Measurements from ENCODE around the gene LHX3.

Gene LHX3

DNA sequence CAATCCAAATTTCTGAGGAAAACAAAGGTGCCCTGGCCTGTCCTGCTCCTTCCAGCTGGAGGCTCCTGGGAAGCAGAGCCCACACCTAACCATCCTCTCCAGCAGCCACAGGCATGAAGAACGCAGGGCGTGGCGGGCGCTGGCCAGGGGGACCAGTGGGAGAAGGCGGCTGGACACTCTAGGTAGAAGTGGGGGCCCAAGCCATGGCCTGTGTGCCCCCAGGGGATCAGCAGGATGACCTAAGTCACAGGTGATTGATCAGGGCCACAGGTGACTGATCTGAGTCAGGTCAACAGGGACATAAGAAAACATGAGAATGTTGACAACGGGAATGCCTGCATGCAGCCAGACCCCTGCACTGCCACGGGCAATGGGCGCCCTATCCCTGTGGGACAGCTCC lies 37.3 kb upstream of the LHX3 start:
- TF ChIP-seq, protein P1, sequence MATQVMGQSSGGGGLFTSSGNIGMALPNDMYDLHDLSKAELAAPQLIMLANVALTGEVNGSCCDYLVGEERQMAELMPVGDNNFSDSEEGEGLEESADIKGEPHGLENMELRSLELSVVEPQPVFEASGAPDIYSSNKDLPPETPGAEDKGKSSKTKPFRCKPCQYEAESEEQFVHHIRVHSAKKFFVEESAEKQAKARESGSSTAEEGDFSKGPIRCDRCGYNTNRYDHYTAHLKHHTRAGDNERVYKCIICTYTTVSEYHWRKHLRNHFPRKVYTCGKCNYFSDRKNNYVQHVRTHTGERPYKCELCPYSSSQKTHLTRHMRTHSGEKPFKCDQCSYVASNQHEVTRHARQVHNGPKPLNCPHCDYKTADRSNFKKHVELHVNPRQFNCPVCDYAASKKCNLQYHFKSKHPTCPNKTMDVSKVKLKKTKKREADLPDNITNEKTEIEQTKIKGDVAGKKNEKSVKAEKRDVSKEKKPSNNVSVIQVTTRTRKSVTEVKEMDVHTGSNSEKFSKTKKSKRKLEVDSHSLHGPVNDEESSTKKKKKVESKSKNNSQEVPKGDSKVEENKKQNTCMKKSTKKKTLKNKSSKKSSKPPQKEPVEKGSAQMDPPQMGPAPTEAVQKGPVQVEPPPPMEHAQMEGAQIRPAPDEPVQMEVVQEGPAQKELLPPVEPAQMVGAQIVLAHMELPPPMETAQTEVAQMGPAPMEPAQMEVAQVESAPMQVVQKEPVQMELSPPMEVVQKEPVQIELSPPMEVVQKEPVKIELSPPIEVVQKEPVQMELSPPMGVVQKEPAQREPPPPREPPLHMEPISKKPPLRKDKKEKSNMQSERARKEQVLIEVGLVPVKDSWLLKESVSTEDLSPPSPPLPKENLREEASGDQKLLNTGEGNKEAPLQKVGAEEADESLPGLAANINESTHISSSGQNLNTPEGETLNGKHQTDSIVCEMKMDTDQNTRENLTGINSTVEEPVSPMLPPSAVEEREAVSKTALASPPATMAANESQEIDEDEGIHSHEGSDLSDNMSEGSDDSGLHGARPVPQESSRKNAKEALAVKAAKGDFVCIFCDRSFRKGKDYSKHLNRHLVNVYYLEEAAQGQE (IDR thresholded peaks at IDR 0.05; ENCODE audit: insufficient replicate concordance, low read depth): no peak
- TF ChIP-seq GABPA (IDR thresholded peaks at IDR 0.05; ENCODE audit: low read depth) (no peak), POLR2AphosphoS5 (IDR thresholded peaks at IDR 0.05; ENCODE audit: low read depth) (no peak), SPI1 (IDR thresholded peaks at IDR 0.05; ENCODE audit: borderline replicate concordance, low read depth) (no peak)
- TF ChIP-seq, protein P2, sequence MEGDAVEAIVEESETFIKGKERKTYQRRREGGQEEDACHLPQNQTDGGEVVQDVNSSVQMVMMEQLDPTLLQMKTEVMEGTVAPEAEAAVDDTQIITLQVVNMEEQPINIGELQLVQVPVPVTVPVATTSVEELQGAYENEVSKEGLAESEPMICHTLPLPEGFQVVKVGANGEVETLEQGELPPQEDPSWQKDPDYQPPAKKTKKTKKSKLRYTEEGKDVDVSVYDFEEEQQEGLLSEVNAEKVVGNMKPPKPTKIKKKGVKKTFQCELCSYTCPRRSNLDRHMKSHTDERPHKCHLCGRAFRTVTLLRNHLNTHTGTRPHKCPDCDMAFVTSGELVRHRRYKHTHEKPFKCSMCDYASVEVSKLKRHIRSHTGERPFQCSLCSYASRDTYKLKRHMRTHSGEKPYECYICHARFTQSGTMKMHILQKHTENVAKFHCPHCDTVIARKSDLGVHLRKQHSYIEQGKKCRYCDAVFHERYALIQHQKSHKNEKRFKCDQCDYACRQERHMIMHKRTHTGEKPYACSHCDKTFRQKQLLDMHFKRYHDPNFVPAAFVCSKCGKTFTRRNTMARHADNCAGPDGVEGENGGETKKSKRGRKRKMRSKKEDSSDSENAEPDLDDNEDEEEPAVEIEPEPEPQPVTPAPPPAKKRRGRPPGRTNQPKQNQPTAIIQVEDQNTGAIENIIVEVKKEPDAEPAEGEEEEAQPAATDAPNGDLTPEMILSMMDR (IDR thresholded peaks at IDR 0.05; ENCODE audit: insufficient read depth, low read length): no peak
- no peaks in the 10 kb centered on the region for H3K27me3 ChIP-seq (ENCODE audit: insufficient read depth, poor library complexity, severe bottlenecking)
- no peak overlapping the region for H3K4me3 ChIP-seq (replicated peaks; ENCODE audit: insufficient read depth, low read length)
- no peak overlapping the region for H3K27ac ChIP-seq (replicated peaks)
- DNase-seq (ENCODE audit: low read depth in 1 of 2, low spot score in 1 of 2): no peak

DNA sequence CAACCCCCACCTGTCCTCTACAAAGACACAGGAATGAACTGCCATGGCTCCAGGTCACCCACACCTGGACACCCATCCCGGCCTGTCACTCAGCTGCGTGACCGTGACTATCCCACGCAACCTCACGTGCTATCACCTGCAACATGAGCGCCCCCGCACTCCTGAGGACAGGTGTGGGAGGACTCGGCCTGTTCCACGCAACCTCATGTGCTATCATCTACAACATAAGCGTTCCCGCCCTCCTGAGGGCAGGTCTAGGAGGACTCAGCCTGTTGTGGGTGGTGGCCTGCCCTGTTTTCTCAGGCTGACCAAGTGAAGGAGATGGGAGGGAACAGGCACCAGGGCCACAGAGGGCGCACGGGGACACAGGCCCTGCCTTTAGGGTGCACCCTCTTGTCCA lies 36.6 kb upstream of the LHX3 start:
- Histone ChIP-seq H3K4me3 (replicated peaks; ENCODE audit: insufficient read depth, low read length) (no peak overlapping the region), H3K27ac (replicated peaks) (no peak overlapping the region), H3K27me3 (ENCODE audit: insufficient read depth, poor library complexity, severe bottlenecking) (no peaks in the 10 kb centered on the region)
- no peak for DNase-seq (ENCODE audit: low read depth in 1 of 2, low spot score in 1 of 2)
- TF ChIP-seq SPI1 (IDR thresholded peaks at IDR 0.05; ENCODE audit: borderline replicate concordance, low read depth): no peak
- TF ChIP-seq, protein P2 (IDR thresholded peaks at IDR 0.05; ENCODE audit: insufficient read depth, low read length): no peak
- no peak for TF ChIP-seq POLR2AphosphoS5 (IDR thresholded peaks at IDR 0.05; ENCODE audit: low read depth)
- TF ChIP-seq, protein P1 (IDR thresholded peaks at IDR 0.05; ENCODE audit: insufficient replicate concordance, low read depth): no peak

DNA sequence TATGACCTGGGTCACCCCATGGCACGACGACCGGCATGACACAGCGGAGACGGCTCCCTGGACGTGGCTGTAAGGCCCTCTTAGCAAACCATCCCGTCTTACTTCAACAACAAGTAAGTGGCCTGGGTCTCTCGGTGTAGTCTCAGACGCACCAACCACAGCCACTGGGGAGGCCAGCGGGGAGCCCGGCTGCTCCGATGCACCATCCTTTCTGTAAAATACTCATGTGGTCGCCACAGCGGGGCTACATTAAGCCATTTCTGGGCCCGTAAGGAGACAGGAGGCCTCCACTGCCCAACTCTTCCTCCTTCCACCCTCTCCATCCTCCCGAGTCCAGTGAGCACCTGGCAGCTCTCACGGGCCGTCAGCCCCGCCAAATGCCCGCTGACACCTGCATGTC lies 36.0 kb upstream of the LHX3 start:
- H3K27me3 ChIP-seq (ENCODE audit: insufficient read depth, poor library complexity, severe bottlenecking): no peaks in the 10 kb centered on the region
- no peak overlapping the region for H3K27ac ChIP-seq (replicated peaks)
- no peak overlapping the region for H3K4me3 ChIP-seq (replicated peaks; ENCODE audit: insufficient read depth, low read length)
- TF ChIP-seq SPI1 (IDR thresholded peaks at IDR 0.05; ENCODE audit: borderline replicate concordance, low read depth): no peak
- TF ChIP-seq GABPA (IDR thresholded peaks at IDR 0.05; ENCODE audit: low read depth): no peak
- TF ChIP-seq, protein P1 (IDR thresholded peaks at IDR 0.05; ENCODE audit: insufficient replicate concordance, low read depth): no peak
- TF ChIP-seq POLR2AphosphoS5 (IDR thresholded peaks at IDR 0.05; ENCODE audit: low read depth): no peak
- DNase-seq (ENCODE audit: low read depth in 1 of 2, low spot score in 1 of 2): no peak

DNA sequence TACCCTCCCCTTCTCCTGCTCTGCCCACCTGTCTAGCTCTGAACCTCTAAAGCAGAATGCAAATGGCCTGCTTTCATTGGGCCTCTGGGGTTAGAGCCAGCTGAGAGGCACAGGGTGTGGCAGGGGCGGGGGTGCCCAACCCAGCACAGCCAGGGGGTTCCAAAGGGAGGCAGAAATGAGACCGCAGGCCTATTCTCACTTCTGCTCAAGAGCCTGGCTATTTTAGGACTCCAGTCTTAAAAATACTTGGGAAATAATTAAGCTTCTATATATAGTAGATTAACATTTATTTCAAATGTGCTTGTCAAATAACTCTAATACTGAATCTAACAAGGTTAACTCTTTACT lies 35.0 kb upstream of the LHX3 start:
- no peak overlapping the region for H3K4me3 ChIP-seq (replicated peaks; ENCODE audit: insufficient read depth, low read length)
- no peak overlapping the region for H3K27ac ChIP-seq (replicated peaks)
- no peak for DNase-seq (ENCODE audit: low read depth in 1 of 2, low spot score in 1 of 2)
- TF ChIP-seq POLR2AphosphoS5 (IDR thresholded peaks at IDR 0.05; ENCODE audit: low read depth) (no peak), GABPA (IDR thresholded peaks at IDR 0.05; ENCODE audit: low read depth) (no peak), SPI1 (IDR thresholded peaks at IDR 0.05; ENCODE audit: borderline replicate concordance, low read depth) (no peak)
- TF ChIP-seq, protein P2 (IDR thresholded peaks at IDR 0.05; ENCODE audit: insufficient read depth, low read length): no peak
- TF ChIP-seq, protein P1 (IDR thresholded peaks at IDR 0.05; ENCODE audit: insufficient replicate concordance, low read depth): no peak
- H3K27me3 ChIP-seq (ENCODE audit: insufficient read depth, poor library complexity, severe bottlenecking): no peaks in the 10 kb centered on the region
